Right lobe of liver (tissue), 6 donors: ENCODE results near the gene SMCO1. TPM values are rescaled to one million over a fixed set of nuclear protein-coding genes. Genes with fewer than 3 reads are reported as not detected.
"Not testable (repeated sequence)": the region's sequence is repeated elsewhere in the genome, so short reads cannot be mapped to it uniquely, and the experiment has no call there.

Experiments
- ATAC-seq, 4 donors: fragments of 200-7000 bp; cut with Tn5 transposase; one replicate each; pipeline ENCODE4 v1.9.1; 2020; ENCODE audit warnings: mild to moderate bottlenecking in 4 of 4, moderate library complexity in 4 of 4
- DNase-seq, 3 donors: peaks; one replicate each; pipeline ENCODE4 v3.0.0-alpha.2; 2020
- H3K27ac ChIP-seq, 3 donors: fragments of 200-600 bp; one replicate each; pipeline ENCODE4 v1.8.0; 2022
- H3K27me3 ChIP-seq, 2 donors: fragments of 200-600 bp; one replicate each; pipeline ENCODE4 v1.8.0; 2022
- H3K36me3 ChIP-seq, 4 donors: fragments of 200-600 bp; sonication (generic) in 1 of 4; one replicate each; pipeline versions ENCODE4 v1.5.1 to v1.8.0; 2017 to 2022; ENCODE audit warnings: control low read depth in 1 of 4
- H3K4me1 ChIP-seq, 4 donors: fragments of 200-600 bp; sonication (generic) in 1 of 4; one replicate each; pipeline versions ENCODE4 v1.5.1 to v1.8.0; 2017 to 2022; ENCODE audit warnings: control low read depth in 1 of 4
- H3K4me3 ChIP-seq, 3 donors: fragments of 200-600 bp; one replicate each; pipeline ENCODE4 v1.8.0; 2022
- H3K9me3 ChIP-seq, 4 donors: fragments of 200-600 bp; sonication (generic) in 1 of 4; one replicate each; pipeline versions ENCODE4 v1.5.1 to v1.8.0; 2017 to 2022; ENCODE audit warnings: control low read depth in 1 of 4
- POLR2A ChIP-seq: fragments of 450-650 bp; IDR thresholded peaks from one replicate; pipeline ENCODE4 v1.6.1; 2017; ENCODE audit warnings: antibody characterized with exemption, mild to moderate bottlenecking
- WGBS: methylation state at CpG from one replicate; pipeline ENCODE4 v1.1.6; 2018; ENCODE audit warnings: low coverage, low lambda C conversion rate; ENCODE audit not compliant: insufficient coverage; ENCODE audit errors: missing lambda C conversion rate; 5-methylcytosine and 5-hydroxymethylcytosine counted together
- intact Hi-C, 2 donors: fragments of 100-400 bp; cut with DNase I; formaldehyde crosslinking; loops; one replicate each; pipeline versions ENCODE4 v1.11.2 to v1.14.1; 2022
- small RNA-seq, 2 experiments: library from RNA; depleted of rRNA; stranded (forward); fragments of <200 nt; gene quantifications; one replicate each; pipeline ENCODE3, GENCODE V24; 2016
- total RNA-seq, 6 experiments: library from RNA; depleted of rRNA in 2 of 6; stranded (reverse); fragments of >200 nt in 2 of 6; fragmentation: NEBNext Ultra II Directional in 3 of 6; extraction: Animal tissue kit (Norgen Biotek cat#: 25700) in 3 of 6; gene quantifications; one replicate each; pipeline versions ENCODE4 v1.1.0 to v1.2.4, GENCODE V29; 2016 to 2023
- donor health status: DM: no; HTN: yes; CAD: no.
- donor health status: DM: no; HTN: no; CAD: no.
- donor health status: DM: no; HTN: no; CAD: no.
- donor health status: DM: no; HTN: yes; CAD: no.
- donor health status: DM: no; HTN: yes; CAD: no.

The SMCO1 gene
- total RNA-seq, 6 experiments from 2014 or later = not detected

GRCh38 chr3:196458063-196458462, 57.1 kb downstream of the SMCO1 start:
- no peak for TF ChIP-seq POLR2A
- ATAC-seq = no peak
- intact Hi-C loops = no loop called here

GRCh38 chr3:196457470-196457869, 57.7 kb downstream of the SMCO1 start:
- 70% methylated on average over 7 of the region's 7 CpGs for WGBS
- intact Hi-C loops, H3K4me1 ChIP-seq, H3K9me3 ChIP-seq, H3K4me3 ChIP-seq, H3K27me3 ChIP-seq, DNase-seq, ATAC-seq, H3K36me3 ChIP-seq, H3K27ac ChIP-seq: not testable (repeated sequence)

More at GRCh38 chr3:196458063-196458462, 57.1 kb downstream of the SMCO1 start:
- Histone ChIP-seq H3K9me3 (no peaks in the 10 kb centered on the region), H3K27ac (no peak overlapping the region), H3K4me3 (no peak overlapping the region), H3K36me3 (no peaks in the 10 kb centered on the region), H3K4me1 (no peaks in the 10 kb centered on the region), H3K27me3 (no peaks in the 10 kb centered on the region)
- DNase-seq = no peak
- WGBS = 38% methylated on average over 2 of the region's 4 CpGs

Small RNAs within 50 kb of the gene (small RNA-seq; reads per million reads assigned to genes)
- 0 reads per million in 2 experiments for gene RPS29P3

Other genes with a start within 250 kb of the SMCO1 start
- gene PCYT1A, start 227.6 kb downstream of the SMCO1 start, total RNA-seq = 10 to 100 TPM; 20.8 to 43.2 (median 28.8) TPM
- gene DYNLT2B, start 197.1 kb downstream of the SMCO1 start, total RNA-seq = 1 to 10 TPM in 3 of 6 experiments, under 1 TPM in 1, not detected in 2; 0.62 to 2.6 (median 1.4) TPM
- 1 to 10 TPM in 1 of 6 experiments, under 1 TPM in 1, not detected in 4; 0.59 to 1.7 TPM for gene TM4SF19, start 177.0 kb downstream of the SMCO1 start, total RNA-seq
- gene UBXN7, start 82.9 kb downstream of the SMCO1 start, total RNA-seq = 10 to 100 TPM in 4 of 6 experiments, 1 to 10 TPM in 2; 4.9 to 22.3 (median 19.1) TPM
- gene RNF168, start 11.6 kb downstream of the SMCO1 start, total RNA-seq = 10 to 100 TPM in 3 of 6 experiments, 1 to 10 TPM in 3; 7.5 to 14.2 (median 11.4) TPM
- 1 to 10 TPM; 1.5 to 5.8 (median 4.3) TPM for gene WDR53, start 53.2 kb upstream of the SMCO1 start, total RNA-seq
- 1 to 10 TPM; 3.8 to 5.5 (median 4.4) TPM for gene FBXO45, start 53.3 kb upstream of the SMCO1 start, total RNA-seq
- gene NRROS, start 124.3 kb upstream of the SMCO1 start, total RNA-seq = 1 to 10 TPM; 1.2 to 4.0 (median 2.1) TPM
- gene CEP19, start 196.9 kb upstream of the SMCO1 start, total RNA-seq = under 1 TPM; 0.37 to 0.99 (median 0.51) TPM
- 10 to 100 TPM in 2 of 6 experiments, 1 to 10 TPM in 4; 6.4 to 17.0 (median 7.2) TPM for gene PIGX, start 197.0 kb upstream of the SMCO1 start, total RNA-seq
- gene PAK2, start 224.5 kb upstream of the SMCO1 start, total RNA-seq = 10 to 100 TPM; 35.7 to 59.6 (median 42.0) TPM